HG03558 (cell line): ENCODE data around the gene HAUS1.

Experiments used
- ATAC-seq: cut with Tn5 transposase; IDR thresholded peaks from one replicate; pipeline ENCODE4 v1.9.1; 2021; ENCODE audit warnings: moderate number of reproducible peaks; ENCODE audit not compliant: unreplicated experiment; ENCODE audit errors: extremely low read depth

Gene HAUS1

GRCh38 chr18:46176001-46176400 is 71.8 kb downstream of the HAUS1 start:
- no peak for ATAC-seq
